ENCODE data around the gene NEURL1B.

DNA sequence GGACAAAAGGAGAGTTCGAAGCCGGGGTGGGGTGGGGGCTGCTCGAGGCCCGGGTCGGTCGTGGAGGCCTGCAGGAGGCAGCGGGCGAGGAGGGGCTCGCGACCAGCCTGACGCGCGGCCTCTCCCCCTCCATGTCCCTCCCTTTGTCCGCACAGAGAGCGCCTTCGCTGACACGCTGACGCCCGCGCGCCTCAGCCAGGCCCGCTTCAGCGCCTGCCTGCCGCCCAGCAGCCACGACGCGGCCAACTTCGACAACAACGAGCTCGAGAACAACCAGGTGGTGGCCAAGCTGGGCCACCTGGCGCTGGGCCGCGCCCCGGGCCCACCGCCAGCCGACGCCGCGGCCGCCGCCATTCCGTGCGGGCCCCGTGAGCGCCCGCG lies 42.2 kb downstream of the NEURL1B start:
- TF ChIP-seq, protein P1, sequence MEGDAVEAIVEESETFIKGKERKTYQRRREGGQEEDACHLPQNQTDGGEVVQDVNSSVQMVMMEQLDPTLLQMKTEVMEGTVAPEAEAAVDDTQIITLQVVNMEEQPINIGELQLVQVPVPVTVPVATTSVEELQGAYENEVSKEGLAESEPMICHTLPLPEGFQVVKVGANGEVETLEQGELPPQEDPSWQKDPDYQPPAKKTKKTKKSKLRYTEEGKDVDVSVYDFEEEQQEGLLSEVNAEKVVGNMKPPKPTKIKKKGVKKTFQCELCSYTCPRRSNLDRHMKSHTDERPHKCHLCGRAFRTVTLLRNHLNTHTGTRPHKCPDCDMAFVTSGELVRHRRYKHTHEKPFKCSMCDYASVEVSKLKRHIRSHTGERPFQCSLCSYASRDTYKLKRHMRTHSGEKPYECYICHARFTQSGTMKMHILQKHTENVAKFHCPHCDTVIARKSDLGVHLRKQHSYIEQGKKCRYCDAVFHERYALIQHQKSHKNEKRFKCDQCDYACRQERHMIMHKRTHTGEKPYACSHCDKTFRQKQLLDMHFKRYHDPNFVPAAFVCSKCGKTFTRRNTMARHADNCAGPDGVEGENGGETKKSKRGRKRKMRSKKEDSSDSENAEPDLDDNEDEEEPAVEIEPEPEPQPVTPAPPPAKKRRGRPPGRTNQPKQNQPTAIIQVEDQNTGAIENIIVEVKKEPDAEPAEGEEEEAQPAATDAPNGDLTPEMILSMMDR (IDR thresholded peaks at IDR 0.05 in 4 of 5, conservative IDR thresholded peaks at IDR 0.05 in 1 of 5), result no peak
- no peak for TF ChIP-seq POLR2A (IDR thresholded peaks at IDR 0.05)

Measured in gastrocnemius medialis (tissue), 4 donors.